Neural cell (in vitro differentiated cells): Measurements from ENCODE around the gene CRADD. TPM values are rescaled to one million over a fixed set of nuclear protein-coding genes. Genes with fewer than 3 reads are reported as not detected.
"Not testable (repeated sequence)": the region's sequence is repeated elsewhere in the genome, so short reads cannot be mapped to it uniquely, and the experiment has no call there.

ENCODE experiments used
- H2AFZ ChIP-seq: fragments of 200-600, 300-800 bp; sonication (generic), shearing (Covaris generic); 2 replicates; pipeline ENCODE4 v1.6.0; 2014; ENCODE audit warnings: low read depth, mild to moderate bottlenecking, antibody characterized with exemption, low read length, moderate library complexity
- H3F3A ChIP-seq: fragments of 200-600 bp; shearing (Covaris generic); 2 replicates; pipeline ENCODE4 v1.6.1; 2016; ENCODE audit warnings: mild to moderate bottlenecking, moderate library complexity, mixed read lengths, antibody characterized with exemption, low read length; ENCODE audit not compliant: insufficient read depth, poor library complexity, severe bottlenecking
- H3K27ac ChIP-seq: fragments of 200-600, 300-800 bp; sonication (generic), shearing (Covaris generic); 2 replicates; pipeline ENCODE4 v1.5.1; 2014; ENCODE audit warnings: mild to moderate bottlenecking, low read length, moderate library complexity
- H3K27me3 ChIP-seq: fragments of 300-800, 200-600 bp; sonication (generic), shearing (Covaris generic); 2 replicates; pipeline ENCODE4 v1.6.0; 2014; ENCODE audit warnings: mild to moderate bottlenecking, low read depth, low read length, moderate library complexity; ENCODE audit not compliant: insufficient read depth
- H3K36me3 ChIP-seq: fragments of 300-800, 200-600 bp; sonication (generic), shearing (Covaris generic); 2 replicates; pipeline ENCODE4 v1.5.1; 2014; ENCODE audit warnings: mild to moderate bottlenecking, antibody characterized with exemption, low read length, moderate library complexity; ENCODE audit not compliant: insufficient read depth
- H3K4me2 ChIP-seq: fragments of 300-800, 200-600 bp; sonication (generic), shearing (Covaris generic); 2 replicates; pipeline ENCODE4 v1.6.0; 2014; ENCODE audit warnings: mild to moderate bottlenecking, low read length
- H3K4me3 ChIP-seq: fragments of 300-800, 200-600 bp; sonication (generic), shearing (Covaris generic); 2 replicates; pipeline ENCODE4 v1.5.1; 2014; ENCODE audit warnings: mild to moderate bottlenecking, low read length, moderate library complexity
- H3K79me2 ChIP-seq: fragments of 200-600 bp; shearing (Covaris generic); replicated peaks from 2 replicates; pipeline ENCODE4 v1.6.0; 2014; ENCODE audit warnings: mild to moderate bottlenecking, low read length, moderate library complexity; ENCODE audit not compliant: insufficient read depth
- H3K9ac ChIP-seq: fragments of 300-800, 200-600 bp; sonication (generic), shearing (Covaris generic); 2 replicates; pipeline ENCODE4 v1.6.1; 2016; ENCODE audit warnings: mild to moderate bottlenecking, low read length, mixed read lengths
- H3K9me2 ChIP-seq: fragments of 200-600 bp; shearing (Covaris generic); 2 replicates; pipeline ENCODE4 v1.6.1; 2016; ENCODE audit warnings: mild to moderate bottlenecking, low read length, mixed read lengths; ENCODE audit not compliant: insufficient read depth
- H3K9me3 ChIP-seq: fragments of 200-600, 300-800 bp; sonication (generic), shearing (Covaris generic); 2 replicates; pipeline ENCODE4 v1.6.1; 2016; ENCODE audit warnings: mild to moderate bottlenecking, mixed run types, low read length, moderate library complexity, mixed read lengths
- H4K20me1 ChIP-seq: fragments of 200-600 bp; shearing (Covaris generic); 2 replicates; pipeline ENCODE4 v1.6.1; 2016; ENCODE audit warnings: mild to moderate bottlenecking, mixed run types; ENCODE audit not compliant: insufficient read depth
- CTCF ChIP-seq: fragments of 450-650 bp; IDR thresholded peaks from 2 replicates; pipeline ENCODE4 v1.5.1; 2014; ENCODE audit warnings: antibody characterized with exemption, mild to moderate bottlenecking, moderate library complexity; ENCODE audit not compliant: poor library complexity, severe bottlenecking
- EP300 ChIP-seq: fragments of 450-650 bp; conservative IDR thresholded peaks from 2 replicates; pipeline ENCODE4 v1.6.1; 2014; ENCODE audit warnings: antibody characterized with exemption, mild to moderate bottlenecking, moderate library complexity; ENCODE audit not compliant: poor library complexity, severe bottlenecking
- EZH2 ChIP-seq: fragments of 200-600, 300-800 bp; shearing (Covaris generic), sonication (generic); IDR thresholded peaks from 2 replicates; pipeline ENCODE4 v1.6.1; 2014; ENCODE audit warnings: antibody characterized with exemption, low read length, borderline replicate concordance, mild to moderate bottlenecking; ENCODE audit not compliant: insufficient read depth, poor library complexity, severe bottlenecking
- MXI1 ChIP-seq: fragments of 450-650 bp; conservative IDR thresholded peaks from 2 replicates; pipeline ENCODE4 v1.6.1; 2014; ENCODE audit warnings: antibody characterized with exemption, mild to moderate bottlenecking; ENCODE audit not compliant: poor library complexity, severe bottlenecking
- POLR2AphosphoS5 ChIP-seq: IDR thresholded peaks from 2 replicates; pipeline ENCODE4 v1.6.1; 2012
- RAD21 ChIP-seq: fragments of 450-650 bp; conservative IDR thresholded peaks from 2 replicates; pipeline ENCODE4 v1.6.1; 2014; ENCODE audit warnings: antibody characterized with exemption, mild to moderate bottlenecking, moderate library complexity
- SMC3 ChIP-seq: fragments of 450-650 bp; conservative IDR thresholded peaks from 2 replicates; pipeline ENCODE4 v1.6.1; 2014; ENCODE audit warnings: antibody characterized with exemption, mild to moderate bottlenecking, moderate library complexity; ENCODE audit not compliant: poor library complexity
- TAF1 ChIP-seq: IDR thresholded peaks from 2 replicates; pipeline ENCODE4 v1.6.1; 2012; ENCODE audit warnings: low read depth
- polyA plus RNA-seq: library from polyadenylated mRNA; depleted of rRNA; stranded (reverse); fragments of >200 nt; gene quantifications from 2 replicates; pipeline ENCODE4 v1.2.3, GENCODE V29; 2014
- TF ChIP-seq, protein P1 (sequence below): IDR thresholded peaks from 2 replicates; pipeline ENCODE4 v1.6.1; 2012; ENCODE audit warnings: borderline replicate concordance

CRADD gene
- polyA plus RNA-seq, 1 donor from 2014 or later, result 23.5 TPM

- no peaks in the 10 kb centered on the region for H4K20me1 ChIP-seq
- no peak overlapping the region for H3K9ac ChIP-seq
- H3F3A ChIP-seq, result no peaks in the 10 kb centered on the region
- peaks cover 11% of the 10 kb centered on the region for H3K9me3 ChIP-seq
- no peak overlapping the region for H3K4me2 ChIP-seq
- H3K36me3 ChIP-seq, result no peaks in the 10 kb centered on the region
- H3K79me2 ChIP-seq, result no peaks in the 10 kb centered on the region
- no peak overlapping the region for H3K27ac ChIP-seq
- H3K27me3 ChIP-seq, result no peaks in the 10 kb centered on the region
- TF ChIP-seq EP300, result no peak
- no peak for TF ChIP-seq POLR2AphosphoS5
- no peak for TF ChIP-seq EZH2
- TF ChIP-seq, protein P1, sequence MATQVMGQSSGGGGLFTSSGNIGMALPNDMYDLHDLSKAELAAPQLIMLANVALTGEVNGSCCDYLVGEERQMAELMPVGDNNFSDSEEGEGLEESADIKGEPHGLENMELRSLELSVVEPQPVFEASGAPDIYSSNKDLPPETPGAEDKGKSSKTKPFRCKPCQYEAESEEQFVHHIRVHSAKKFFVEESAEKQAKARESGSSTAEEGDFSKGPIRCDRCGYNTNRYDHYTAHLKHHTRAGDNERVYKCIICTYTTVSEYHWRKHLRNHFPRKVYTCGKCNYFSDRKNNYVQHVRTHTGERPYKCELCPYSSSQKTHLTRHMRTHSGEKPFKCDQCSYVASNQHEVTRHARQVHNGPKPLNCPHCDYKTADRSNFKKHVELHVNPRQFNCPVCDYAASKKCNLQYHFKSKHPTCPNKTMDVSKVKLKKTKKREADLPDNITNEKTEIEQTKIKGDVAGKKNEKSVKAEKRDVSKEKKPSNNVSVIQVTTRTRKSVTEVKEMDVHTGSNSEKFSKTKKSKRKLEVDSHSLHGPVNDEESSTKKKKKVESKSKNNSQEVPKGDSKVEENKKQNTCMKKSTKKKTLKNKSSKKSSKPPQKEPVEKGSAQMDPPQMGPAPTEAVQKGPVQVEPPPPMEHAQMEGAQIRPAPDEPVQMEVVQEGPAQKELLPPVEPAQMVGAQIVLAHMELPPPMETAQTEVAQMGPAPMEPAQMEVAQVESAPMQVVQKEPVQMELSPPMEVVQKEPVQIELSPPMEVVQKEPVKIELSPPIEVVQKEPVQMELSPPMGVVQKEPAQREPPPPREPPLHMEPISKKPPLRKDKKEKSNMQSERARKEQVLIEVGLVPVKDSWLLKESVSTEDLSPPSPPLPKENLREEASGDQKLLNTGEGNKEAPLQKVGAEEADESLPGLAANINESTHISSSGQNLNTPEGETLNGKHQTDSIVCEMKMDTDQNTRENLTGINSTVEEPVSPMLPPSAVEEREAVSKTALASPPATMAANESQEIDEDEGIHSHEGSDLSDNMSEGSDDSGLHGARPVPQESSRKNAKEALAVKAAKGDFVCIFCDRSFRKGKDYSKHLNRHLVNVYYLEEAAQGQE, result no peak
- TF ChIP-seq SMC3, result no peak
- no peak overlapping the region for H2AFZ ChIP-seq
- no peaks in the 10 kb centered on the region for H3K9me2 ChIP-seq
- H3K4me3 ChIP-seq, result no peak overlapping the region
Measured at GRCh38 chr12:93870020-93870795, 193.0 kb downstream of the CRADD start.

DNA sequence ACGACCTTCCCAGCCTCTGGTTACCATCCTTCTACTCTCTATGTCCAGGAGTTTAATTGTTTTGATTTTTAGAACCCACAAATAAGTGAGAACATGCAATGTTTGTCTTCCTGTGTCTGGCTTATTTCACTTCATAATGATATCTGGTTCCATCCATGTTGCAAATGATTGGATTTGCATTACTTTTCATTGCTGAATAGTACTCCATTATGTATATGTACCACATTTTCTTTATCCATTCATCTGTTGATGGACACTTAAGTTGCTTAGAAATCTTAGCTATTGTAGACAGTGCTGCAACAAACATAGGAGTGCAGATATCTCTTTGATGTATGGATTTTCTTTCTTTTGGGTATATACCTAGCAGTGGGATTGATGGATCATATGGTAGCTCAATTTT lies 194.4 kb downstream of the CRADD start:
- H3K36me3 ChIP-seq, H3K4me2 ChIP-seq, H3K4me3 ChIP-seq, H3K27ac ChIP-seq, H3K9ac ChIP-seq, H3K9me2 ChIP-seq, H4K20me1 ChIP-seq, H3K79me2 ChIP-seq, H2AFZ ChIP-seq, H3K27me3 ChIP-seq, H3F3A ChIP-seq: not testable (repeated sequence)
- peaks cover 11% of the 10 kb centered on the region for H3K9me3 ChIP-seq

DNA sequence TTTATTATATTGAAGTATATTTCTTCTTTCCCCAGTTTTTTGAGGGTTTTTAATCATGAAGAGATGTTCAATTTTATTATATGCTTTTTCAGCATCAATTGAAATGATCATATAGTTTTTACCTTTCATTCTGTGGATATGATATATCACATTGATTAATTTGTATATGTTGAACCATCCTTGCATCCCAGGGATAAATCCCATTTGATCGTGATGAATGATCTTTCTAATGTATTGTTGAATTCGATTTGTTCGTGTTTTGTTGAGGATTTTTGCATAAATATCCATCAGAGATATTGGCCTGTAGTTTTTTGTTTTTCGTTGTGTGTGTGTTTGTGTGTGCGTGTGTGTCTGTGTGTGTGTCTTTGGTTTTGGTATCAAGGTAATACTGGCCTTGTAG lies 196.4 kb downstream of the CRADD start:
- Histone ChIP-seq H3K36me3 (no peaks in the 10 kb centered on the region), H3K27me3 (no peaks in the 10 kb centered on the region), H3K4me2 (no peak overlapping the region), H3F3A (no peaks in the 10 kb centered on the region), H3K9ac (no peak overlapping the region), H3K79me2 (no peaks in the 10 kb centered on the region), H2AFZ (no peak overlapping the region), H3K9me2 (no peaks in the 10 kb centered on the region), H3K27ac (no peak overlapping the region), H3K9me3 (peaks cover 7% of the 10 kb centered on the region), H4K20me1 (no peaks in the 10 kb centered on the region), H3K4me3 (no peak overlapping the region)
- no peak for TF ChIP-seq EP300
- no peak for TF ChIP-seq CTCF
- TF ChIP-seq RAD21, result no peak
- no peak for TF ChIP-seq POLR2AphosphoS5
- no peak for TF ChIP-seq SMC3
- no peak for TF ChIP-seq TAF1
- no peak for TF ChIP-seq EZH2
- no peak for TF ChIP-seq MXI1
- TF ChIP-seq, protein P1, result no peak
